SK-N-MC (cell line): Measurements from ENCODE around the gene VEGFB.

Experiments used
- EZH2 ChIP-seq: fragments of 200-600 bp; sonication (generic); IDR thresholded peaks from one replicate; pipeline ENCODE4 v1.6.1; 2017; ENCODE audit warnings: antibody characterized with exemption
- FOXP2 ChIP-seq: optimal IDR thresholded peaks from 2 replicates; pipeline ENCODE3; 2011; ENCODE audit warnings: mild to moderate bottlenecking, moderate library complexity; ENCODE audit not compliant: insufficient read depth; ENCODE audit errors: extremely low read length, control extremely low read depth
- POLR2AphosphoS5 ChIP-seq: IDR thresholded peaks from 2 replicates; pipeline ENCODE4 v1.6.1; 2012; ENCODE audit warnings: mild to moderate bottlenecking, low read depth, low read length, borderline replicate concordance

- no peak for TF ChIP-seq POLR2AphosphoS5
- TF ChIP-seq FOXP2: no peak
- TF ChIP-seq EZH2: no peak
Observed at GRCh38 chr11:64210301-64211020, 23.9 kb upstream of the VEGFB start.
